ENCODE measurements around the gene CD99L2.

Gene CD99L2

GRCh38 chrX:150761819-150762216, 136.7 kb downstream of the CD99L2 start:
- FAIRE-seq: no peak

- FAIRE-seq: no peak
These were observed 137.2 kb downstream of the CD99L2 start for GRCh38 chrX:150761176-150761818.

- no peak for FAIRE-seq
These were observed 138.7 kb downstream of the CD99L2 start for GRCh38 chrX:150759568-150760416.

- no peak for FAIRE-seq
These were observed 141.1 kb downstream of the CD99L2 start for GRCh38 chrX:150757371-150757770.

GRCh38 chrX:150753968-150754367, 144.5 kb downstream of the CD99L2 start:
- peak; percentile 90 for FAIRE-seq

GRCh38 chrX:150753357-150753756, 145.1 kb downstream of the CD99L2 start:
- peak; percentile 93 for FAIRE-seq

GRCh38 chrX:150752124-150752523, 146.3 kb downstream of the CD99L2 start:
- FAIRE-seq: no peak

- no peak for FAIRE-seq
These were observed 162.0 kb downstream of the CD99L2 start for GRCh38 chrX:150736475-150736874.

GRCh38 chrX:150731795-150732194, 166.7 kb downstream of the CD99L2 start:
- no peak for FAIRE-seq

GRCh38 chrX:150730719-150731118, 167.7 kb downstream of the CD99L2 start:
- FAIRE-seq: no peak

- no peak for FAIRE-seq
These were observed 168.5 kb downstream of the CD99L2 start for GRCh38 chrX:150729956-150730355.

- no peak for FAIRE-seq
These were observed 178.8 kb downstream of the CD99L2 start for GRCh38 chrX:150719621-150720020.

Data from colon (tissue), 2 donors.